Measurements from ENCODE around the gene LAG3.

DNA sequence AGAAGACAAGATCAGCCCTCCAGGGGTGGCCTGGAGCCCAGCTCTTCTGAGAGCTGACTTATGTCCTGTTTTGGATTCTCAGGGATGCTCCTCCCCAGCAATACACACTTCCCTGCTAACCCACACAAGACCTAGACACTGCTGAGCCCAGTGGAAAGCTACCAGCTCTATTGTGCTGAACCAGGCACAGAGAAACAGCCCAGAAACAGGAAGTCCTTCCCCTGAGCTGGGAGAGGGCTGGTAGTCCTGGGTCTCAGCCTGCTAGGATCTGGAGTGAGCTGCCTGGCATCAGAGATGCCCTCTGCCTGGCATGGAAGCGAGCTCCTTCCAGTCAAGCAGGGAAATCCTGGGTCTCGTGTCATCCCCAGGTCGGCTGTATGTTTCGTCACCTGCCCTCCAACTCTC lies 1.2 kb upstream of the LAG3 start:
- TF ChIP-seq, protein P1, sequence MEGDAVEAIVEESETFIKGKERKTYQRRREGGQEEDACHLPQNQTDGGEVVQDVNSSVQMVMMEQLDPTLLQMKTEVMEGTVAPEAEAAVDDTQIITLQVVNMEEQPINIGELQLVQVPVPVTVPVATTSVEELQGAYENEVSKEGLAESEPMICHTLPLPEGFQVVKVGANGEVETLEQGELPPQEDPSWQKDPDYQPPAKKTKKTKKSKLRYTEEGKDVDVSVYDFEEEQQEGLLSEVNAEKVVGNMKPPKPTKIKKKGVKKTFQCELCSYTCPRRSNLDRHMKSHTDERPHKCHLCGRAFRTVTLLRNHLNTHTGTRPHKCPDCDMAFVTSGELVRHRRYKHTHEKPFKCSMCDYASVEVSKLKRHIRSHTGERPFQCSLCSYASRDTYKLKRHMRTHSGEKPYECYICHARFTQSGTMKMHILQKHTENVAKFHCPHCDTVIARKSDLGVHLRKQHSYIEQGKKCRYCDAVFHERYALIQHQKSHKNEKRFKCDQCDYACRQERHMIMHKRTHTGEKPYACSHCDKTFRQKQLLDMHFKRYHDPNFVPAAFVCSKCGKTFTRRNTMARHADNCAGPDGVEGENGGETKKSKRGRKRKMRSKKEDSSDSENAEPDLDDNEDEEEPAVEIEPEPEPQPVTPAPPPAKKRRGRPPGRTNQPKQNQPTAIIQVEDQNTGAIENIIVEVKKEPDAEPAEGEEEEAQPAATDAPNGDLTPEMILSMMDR (IDR thresholded peaks at IDR 0.05; ENCODE audit: low read depth, low read length, poor library complexity, severe bottlenecking), result no peak
- no peak for TF ChIP-seq EZH2phosphoT487 (IDR thresholded peaks at IDR 0.05; ENCODE audit: borderline replicate concordance, low read length)

All from DOHH2 (cell line).